Right renal pelvis (tissue), 4 donors: ENCODE data around the gene DPYSL3. TPM values are rescaled to one million over a fixed set of nuclear protein-coding genes. Genes with fewer than 3 reads are reported as not detected.
"Not testable (repeated sequence)": the region's sequence is repeated elsewhere in the genome, so short reads cannot be mapped to it uniquely, and the experiment has no call there.

ENCODE experiments used
- DNase-seq, 4 donors: peaks; one replicate each; pipeline ENCODE4 v3.0.0-alpha.2; 2013; ENCODE audit warnings: low read depth in 4 of 4, low spot score in 3 of 4, missing footprints in 1 of 4
- polyA plus RNA-seq, 4 donors: library from polyadenylated mRNA; unstranded; fragments of 120-200 nt; gene quantifications; one replicate each; pipeline ENCODE4 v1.2.1, GENCODE V29; 2013; ENCODE audit not compliant: insufficient read length in 4 of 4

Gene DPYSL3
- 10 to 100 TPM; 36.8 to 43.3 (median 39.5) TPM for polyA plus RNA-seq

GRCh38 chr5:147509710-147510651, at the start of gene DPYSL3:
Gene DPYSL3, minus strand, starts transcription at chr5:147510068. Its CDS starts 210 bp downstream, at chr5:147509858.
- peak in 3 of 4 donors; percentile 22 to 43 (median 27) for DNase-seq

- no peak for DNase-seq
Measured at GRCh38 chr5:147558826-147559225, 49.0 kb upstream of the DPYSL3 start.

GRCh38 chr5:147557876-147558745, 48.2 kb upstream of the DPYSL3 start:
- DNase-seq = no peak

GRCh38 chr5:147555176-147555575, 45.3 kb upstream of the DPYSL3 start:
- DNase-seq = no peak

GRCh38 chr5:147554261-147554817, 44.5 kb upstream of the DPYSL3 start:
- DNase-seq = peak; percentile 25 to 42 (median 37)

- not testable (repeated sequence) for DNase-seq
Measured at GRCh38 chr5:147553817-147554216, 43.9 kb upstream of the DPYSL3 start.

GRCh38 chr5:147552897-147553296, 43.0 kb upstream of the DPYSL3 start:
- no peak for DNase-seq

GRCh38 chr5:147551677-147552076, 41.8 kb upstream of the DPYSL3 start:
- DNase-seq = no peak

GRCh38 chr5:147547730-147548129, 37.9 kb upstream of the DPYSL3 start:
- DNase-seq = no peak

- no peak for DNase-seq
Measured at GRCh38 chr5:147544556-147544955, 34.7 kb upstream of the DPYSL3 start.

GRCh38 chr5:147539053-147539452, 29.2 kb upstream of the DPYSL3 start:
- DNase-seq = no peak

- DNase-seq = no peak
Measured at GRCh38 chr5:147538236-147538635, 28.4 kb upstream of the DPYSL3 start.

- DNase-seq = no peak
Measured at GRCh38 chr5:147534172-147534951, 24.5 kb upstream of the DPYSL3 start.

- DNase-seq = no peak
Measured at GRCh38 chr5:147532156-147532555, 22.3 kb upstream of the DPYSL3 start.

GRCh38 chr5:147530530-147531389, 20.9 kb upstream of the DPYSL3 start:
- DNase-seq = no peak

- no peak for DNase-seq
Measured at GRCh38 chr5:147523069-147523468, 13.2 kb upstream of the DPYSL3 start.

- no peak for DNase-seq
Measured at GRCh38 chr5:147522435-147522834, 12.6 kb upstream of the DPYSL3 start.

- DNase-seq = no peak
Measured at GRCh38 chr5:147520450-147520849, 10.6 kb upstream of the DPYSL3 start.

GRCh38 chr5:147519380-147519779, 9.5 kb upstream of the DPYSL3 start:
- no peak for DNase-seq
